ENCODE measurements around the gene SEMA3G.

Gene SEMA3G

GRCh38 chr3:52438579-52439425, 6.1 kb downstream of the SEMA3G start:
- no peak for DNase-seq (ENCODE audit: low spot score)

GRCh38 chr3:52438104-52438376, 6.9 kb downstream of the SEMA3G start:
- no peak for DNase-seq (ENCODE audit: low spot score)

DNA sequence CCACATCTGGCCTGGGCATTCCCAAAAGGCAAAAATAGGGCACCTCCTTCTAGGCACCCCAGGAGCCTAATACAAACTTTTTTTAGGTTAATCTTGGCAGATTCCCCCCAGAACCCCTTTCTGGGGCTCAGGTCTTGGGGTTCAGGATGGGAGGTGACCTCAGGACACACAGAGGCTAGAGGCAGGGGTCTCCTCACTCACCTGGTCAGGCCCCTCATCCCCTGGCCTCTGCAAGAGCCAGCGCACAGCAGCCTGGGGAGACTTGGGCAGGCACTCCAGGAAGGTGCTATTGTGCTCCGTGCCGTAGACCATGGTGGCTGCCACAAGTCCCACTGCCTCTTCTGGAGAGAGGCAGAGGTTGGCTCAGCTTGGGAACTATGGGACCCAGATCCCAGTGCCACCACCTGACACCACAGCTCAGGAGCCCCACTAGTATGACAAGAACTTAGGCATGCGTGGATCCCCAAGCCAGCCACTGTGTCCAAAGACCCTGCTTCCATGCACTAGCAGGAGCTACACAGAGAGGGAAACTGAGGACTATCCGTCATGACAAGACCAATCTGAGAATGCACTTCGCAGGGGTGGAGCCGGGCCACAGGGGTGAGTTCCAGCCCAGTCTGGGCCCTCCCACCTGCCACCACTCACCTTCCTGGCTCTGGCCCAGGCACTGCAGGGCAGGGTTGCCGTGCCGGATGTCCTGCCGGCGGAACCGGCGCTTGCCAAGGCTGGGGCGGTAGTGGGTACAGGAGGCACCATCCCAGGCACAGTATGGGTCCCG, 7.4 kb downstream of the SEMA3G start:
- DNase-seq (ENCODE audit: low spot score): no peak

- no peak for DNase-seq (ENCODE audit: low spot score)
Observed at GRCh38 chr3:52436500-52437149, 8.3 kb downstream of the SEMA3G start.

GRCh38 chr3:52435246-52436101, 9.4 kb downstream of the SEMA3G start:
- DNase-seq (ENCODE audit: low spot score): no peak

DNA sequence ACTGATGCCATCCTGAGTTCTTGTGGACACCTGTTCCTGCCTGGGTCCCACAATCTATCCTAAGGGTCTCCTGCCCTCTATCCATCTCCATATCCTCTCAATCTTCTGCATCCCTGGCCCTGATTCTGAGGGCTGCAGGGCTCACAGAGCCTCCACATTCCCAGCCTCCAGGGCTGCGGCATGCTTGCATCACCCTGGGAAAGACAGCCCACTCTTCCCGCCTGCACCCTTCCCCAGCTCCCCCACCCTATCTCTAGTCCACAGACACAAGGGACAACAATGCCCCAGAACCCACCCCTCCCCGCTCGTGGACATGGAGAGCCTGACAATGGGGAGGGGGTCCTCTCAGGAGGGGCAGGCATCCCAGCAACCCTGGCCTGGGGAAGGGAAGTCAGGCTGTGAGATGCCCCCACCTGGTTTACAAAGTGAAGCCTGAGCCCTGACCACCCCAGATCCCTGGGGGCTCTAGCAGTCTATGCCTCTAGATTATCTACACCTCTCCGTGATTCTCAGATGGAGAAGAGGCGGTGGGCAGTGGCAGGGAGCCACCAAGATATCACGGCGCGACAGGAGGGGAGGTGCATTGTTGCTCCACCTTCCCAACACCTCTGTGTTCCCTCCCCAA, 10.3 kb downstream of the SEMA3G start:
- no peak for DNase-seq (ENCODE audit: low spot score)

- no peak for DNase-seq (ENCODE audit: low spot score)
Observed at GRCh38 chr3:52433996-52434479, 10.9 kb downstream of the SEMA3G start.

DNA sequence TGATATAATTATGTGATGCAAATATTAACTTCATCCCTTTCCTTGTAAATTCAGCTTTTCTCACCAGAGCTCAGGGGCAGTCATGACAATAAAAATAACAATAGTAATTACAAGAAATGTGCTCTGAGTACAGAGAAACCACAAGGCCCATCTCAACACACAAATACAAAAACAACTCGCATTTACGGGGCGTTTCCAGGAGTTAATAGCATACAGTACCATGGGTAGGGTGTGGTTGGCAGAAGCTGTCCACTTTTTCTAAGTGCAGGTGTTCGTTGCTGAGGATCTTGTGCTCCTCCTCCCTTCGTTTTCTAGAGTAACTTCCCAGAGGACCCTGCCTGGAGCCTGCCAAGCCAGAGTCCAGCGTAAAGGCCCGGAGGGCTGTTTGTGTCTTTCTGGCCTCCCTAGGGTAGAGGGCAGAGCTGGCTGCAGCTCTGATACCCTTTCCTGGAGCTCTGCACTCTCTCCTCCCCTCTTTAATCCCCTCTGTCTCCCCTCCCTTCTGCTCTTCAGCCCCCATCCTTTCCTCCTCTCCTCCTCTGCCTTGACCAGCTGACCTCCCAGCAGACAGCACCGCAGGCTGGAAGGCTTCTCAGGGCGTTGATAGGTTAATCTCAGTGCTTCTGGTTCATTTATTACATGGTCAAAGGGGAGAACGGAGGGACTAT, 11.4 kb downstream of the SEMA3G start:
- DNase-seq (ENCODE audit: low spot score): no peak

GRCh38 chr3:52432691-52433141, 12.2 kb downstream of the SEMA3G start:
- DNase-seq (ENCODE audit: low spot score): no peak

DNA sequence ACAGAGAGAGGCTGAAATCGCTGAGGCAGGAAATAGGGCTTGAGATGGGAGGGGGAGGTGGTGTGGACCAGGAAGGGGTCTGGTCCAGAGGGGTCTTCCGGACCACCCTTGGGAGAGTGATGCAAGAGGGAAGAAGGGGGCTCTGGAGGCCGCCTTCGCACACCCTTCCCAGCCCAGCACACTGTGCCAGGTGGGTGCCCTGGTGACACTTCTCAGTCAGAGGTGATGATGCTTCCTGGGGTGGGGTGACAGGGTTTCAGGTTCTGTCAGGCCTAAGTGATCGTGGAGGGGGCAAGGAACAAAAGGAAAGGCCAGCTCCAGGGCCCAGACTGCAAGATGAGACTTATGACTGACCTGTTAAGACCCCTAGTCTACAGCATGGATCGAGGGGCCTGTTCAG, 12.7 kb downstream of the SEMA3G start:
- DNase-seq (ENCODE audit: low spot score): no peak

DNA sequence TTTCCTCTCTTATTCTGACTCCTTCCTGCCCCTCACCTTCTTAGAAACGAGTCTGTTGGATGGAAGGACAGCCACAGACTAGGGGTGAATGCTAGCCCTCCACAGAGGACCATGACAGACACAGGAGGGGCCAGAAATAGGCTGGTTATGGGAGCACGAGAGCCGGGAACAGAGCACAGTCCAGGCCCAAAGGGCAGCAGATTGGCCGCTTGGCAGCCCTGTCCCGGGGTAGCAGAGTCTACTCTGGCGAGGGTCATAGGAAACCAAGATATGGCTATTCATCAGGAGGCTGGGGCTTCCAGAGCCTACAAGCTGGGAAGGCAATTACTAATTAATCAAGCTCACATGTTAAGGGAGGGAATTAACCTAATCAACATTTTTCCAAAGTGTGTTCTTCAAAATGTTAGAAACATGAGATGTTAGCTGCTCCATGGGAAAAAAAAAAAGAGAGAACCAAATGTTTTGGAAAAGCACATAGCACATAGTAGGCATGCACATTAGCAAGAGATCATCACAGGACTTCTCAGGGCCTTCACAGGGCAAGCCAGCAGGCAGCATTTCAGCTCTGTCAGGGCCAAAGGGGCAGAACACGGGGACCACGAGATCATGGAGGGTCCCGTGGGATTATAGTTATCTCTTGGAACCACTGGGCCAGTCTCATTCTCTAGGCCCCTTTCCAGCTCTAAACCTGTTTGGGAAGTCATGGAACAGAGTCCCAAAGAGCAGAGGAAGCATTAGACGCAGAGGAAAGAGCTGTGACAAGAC, 13.3 kb downstream of the SEMA3G start:
- DNase-seq (ENCODE audit: low spot score): no peak

DNA sequence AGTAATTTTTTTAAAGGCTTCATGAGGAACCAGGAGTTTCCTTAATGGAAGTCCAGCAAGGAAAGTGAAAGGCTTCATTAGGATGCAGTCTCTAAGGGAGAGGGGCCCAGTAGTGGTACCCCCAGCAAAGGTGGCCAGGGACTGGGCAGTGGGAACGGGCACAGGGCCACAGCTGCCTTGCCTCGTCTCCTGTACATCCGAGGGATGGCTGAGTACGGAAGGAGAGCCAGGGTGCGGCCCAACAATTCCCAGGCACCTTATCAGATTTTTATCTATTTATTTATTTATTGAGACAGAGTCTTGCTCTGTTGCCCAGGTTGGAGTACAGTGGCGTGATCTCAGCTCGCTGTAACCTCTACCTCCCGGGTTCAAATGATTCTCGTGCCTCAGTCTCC, 14.5 kb downstream of the SEMA3G start:
- DNase-seq (ENCODE audit: low spot score): no peak

GRCh38 chr3:52429779-52430415, 15.0 kb downstream of the SEMA3G start:
- no peak for DNase-seq (ENCODE audit: low spot score)

DNA sequence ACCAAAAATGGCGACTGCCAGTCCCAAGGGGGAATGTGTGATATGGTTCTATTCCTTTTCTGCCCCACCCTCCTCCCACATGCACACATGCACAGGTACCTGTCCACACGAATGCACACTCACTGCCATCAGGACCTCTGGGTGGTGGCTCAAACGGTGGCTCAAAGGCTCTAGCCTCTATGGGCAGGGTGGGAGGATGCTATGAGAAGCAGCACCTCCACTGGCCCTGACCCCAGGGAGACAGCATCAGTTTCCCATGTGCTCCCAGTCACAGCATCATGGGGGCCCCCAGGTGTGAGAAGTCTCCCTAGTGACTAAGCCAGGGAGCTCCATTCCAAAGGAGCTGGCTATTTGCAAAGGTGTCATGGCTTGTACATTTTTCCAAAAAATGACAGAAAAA, 15.9 kb downstream of the SEMA3G start:
- no peak for DNase-seq (ENCODE audit: low spot score)

DNA sequence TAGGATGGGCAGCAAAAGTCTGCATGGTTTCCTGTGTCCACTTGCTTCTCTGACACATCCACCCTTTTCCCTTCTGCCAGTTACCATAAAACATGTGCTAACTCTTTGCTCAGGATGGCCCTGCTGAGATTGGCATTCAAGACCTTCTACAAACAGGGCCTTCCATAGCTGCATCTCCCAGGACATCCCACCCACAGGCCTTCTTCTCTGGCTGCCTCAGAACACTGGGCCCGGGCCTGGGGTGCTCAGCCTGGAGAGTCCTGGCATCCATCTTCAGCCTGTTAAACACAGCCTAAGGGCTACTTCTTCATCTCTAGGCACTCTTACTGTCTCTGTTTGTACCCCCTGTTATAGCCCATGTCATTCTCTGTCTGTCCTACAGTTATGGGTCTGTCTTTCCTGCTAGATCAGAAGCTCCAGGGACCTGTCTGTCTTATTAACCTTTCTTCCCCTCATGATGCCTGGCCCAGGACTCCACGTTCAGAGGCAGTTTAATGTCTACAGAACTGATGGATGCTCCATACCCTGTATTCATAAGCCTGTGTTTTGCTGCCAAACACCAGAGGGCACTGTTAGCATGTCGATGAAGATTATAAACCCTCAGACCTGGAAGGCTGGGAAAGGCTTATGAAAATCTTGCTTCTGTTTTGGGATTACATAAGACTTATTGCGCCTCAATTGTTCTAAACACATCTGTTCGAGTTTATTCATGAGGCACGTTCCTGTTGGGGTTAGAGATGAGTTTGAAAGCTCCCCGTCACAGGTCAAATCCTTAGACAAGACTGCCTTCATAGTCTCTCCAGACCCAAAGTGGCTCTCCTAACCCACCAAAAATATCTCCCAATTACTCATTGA, 16.5 kb downstream of the SEMA3G start:
- peak; percentile 70 for DNase-seq (ENCODE audit: low spot score)

DNA sequence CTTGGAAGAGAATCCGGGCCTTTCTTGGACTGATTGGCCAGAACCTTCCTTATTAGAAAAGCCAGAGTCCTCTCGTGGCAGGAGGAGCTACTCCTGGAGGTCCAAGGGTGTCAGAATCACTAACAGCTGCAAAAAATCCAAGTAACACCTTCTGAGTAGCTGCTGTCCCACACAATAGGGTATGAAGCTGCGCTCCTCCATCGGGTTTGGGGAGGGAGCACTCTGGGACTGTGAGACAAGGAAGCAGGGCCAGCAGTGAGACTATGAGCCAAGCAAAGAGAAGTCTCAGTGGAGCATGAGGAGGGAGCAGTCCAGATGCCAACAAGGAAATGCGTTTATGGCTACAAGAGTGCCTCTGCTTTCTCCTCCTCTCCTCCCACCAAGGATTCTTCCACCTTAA, 21.7 kb downstream of the SEMA3G start:
- DNase-seq (ENCODE audit: low spot score): no peak

GRCh38 chr3:52422669-52423068, 22.2 kb downstream of the SEMA3G start:
- no peak for DNase-seq (ENCODE audit: low spot score)

GRCh38 chr3:52420388-52420787, 24.5 kb downstream of the SEMA3G start:
- DNase-seq (ENCODE audit: low spot score): no peak

- no peak for DNase-seq (ENCODE audit: low spot score)
Observed at GRCh38 chr3:52415800-52416199, 29.1 kb downstream of the SEMA3G start.
